RKO (cell line): Measurements from ENCODE around the gene IL15RA.
"Not testable (repeated sequence)": the region's sequence is repeated elsewhere in the genome, so short reads cannot be mapped to it uniquely, and the experiment has no call there.

ENCODE experiments used
- DNase-seq: peaks from one replicate; pipeline ENCODE4 v3.0.0-alpha.2; 2016; ENCODE audit warnings: low spot score

The IL15RA gene

GRCh38 chr10:6005856-6006395, 28.6 kb upstream of the IL15RA start:
- DNase-seq = no peak

- DNase-seq = not testable (repeated sequence)
Observed at GRCh38 chr10:6005161-6005804, 27.9 kb upstream of the IL15RA start.

- no peak for DNase-seq
Observed at GRCh38 chr10:6002809-6003510, 25.6 kb upstream of the IL15RA start.

GRCh38 chr10:5999440-6000165, 22.3 kb upstream of the IL15RA start:
- no peak for DNase-seq

- no peak for DNase-seq
Observed at GRCh38 chr10:5996696-5997095, 19.4 kb upstream of the IL15RA start.

GRCh38 chr10:5992398-5992797, 15.1 kb upstream of the IL15RA start:
- no peak for DNase-seq

- no peak for DNase-seq
Observed at GRCh38 chr10:5991708-5992107, 14.4 kb upstream of the IL15RA start.

GRCh38 chr10:5989756-5990155, 12.4 kb upstream of the IL15RA start:
- no peak for DNase-seq

- no peak for DNase-seq
Observed at GRCh38 chr10:5988336-5988920, 11.1 kb upstream of the IL15RA start.

- no peak for DNase-seq
Observed at GRCh38 chr10:5987747-5988146, 10.4 kb upstream of the IL15RA start.

- no peak for DNase-seq
Observed at GRCh38 chr10:5985029-5985428, 7.7 kb upstream of the IL15RA start.

GRCh38 chr10:5983774-5984173, 6.4 kb upstream of the IL15RA start:
- DNase-seq = no peak

GRCh38 chr10:5981529-5981928, 4.2 kb upstream of the IL15RA start:
- no peak for DNase-seq

GRCh38 chr10:5978230-5978489, 817 bp upstream of the IL15RA start:
- no peak for DNase-seq

- DNase-seq = peak; percentile 71
Observed at GRCh38 chr10:5976512-5977470, 552 bp downstream of the IL15RA start.

- DNase-seq = peak; percentile 73
Observed at GRCh38 chr10:5975641-5976473, 1.5 kb downstream of the IL15RA start.

GRCh38 chr10:5973069-5973468, 4.3 kb downstream of the IL15RA start:
- no peak for DNase-seq

GRCh38 chr10:5971886-5972285, 5.5 kb downstream of the IL15RA start:
- no peak for DNase-seq

GRCh38 chr10:5971315-5971832, 6.0 kb downstream of the IL15RA start:
- DNase-seq = no peak

GRCh38 chr10:5970527-5970926, 6.8 kb downstream of the IL15RA start:
- no peak for DNase-seq
